B cell (primary cell): ENCODE data around the gene DSC3. TPM values are rescaled to one million over a fixed set of nuclear protein-coding genes. Genes with fewer than 3 reads are reported as not detected.

Experiments
- ATAC-seq: fragments of 200-7000 bp; cut with Tn5 transposase; one replicate; pipeline ENCODE4 v1.10.0; 2021; ENCODE audit warnings: low read depth, mild to moderate bottlenecking, moderate number of reproducible peaks, moderate library complexity
- CTCF ChIA-PET: fragments of 350-600 bp; sonication (Branson Sonifier 250); formaldehyde crosslinking; loops from one replicate; lab custom pipeline; 2021; ENCODE audit warnings: antibody characterized with exemption, inconsistent platforms; lab: Charles Lee
- POLR2A ChIA-PET: fragments of 350-600 bp; sonication (Branson Sonifier 250); formaldehyde crosslinking; loops from one replicate; lab custom pipeline; 2021; ENCODE audit warnings: antibody characterized with exemption; lab: Charles Lee
- DNase-seq: peaks from one replicate; pipeline ENCODE4 v3.0.0; 2013
- H2AFZ ChIP-seq: 2 replicates; pipeline ENCODE4 v1.6.1; 2012; ENCODE audit warnings: mild to moderate bottlenecking, low read depth, low read length; ENCODE audit not compliant: insufficient read depth, poor library complexity, severe bottlenecking
- H3K27ac ChIP-seq, 2 donors: 1 replicate in 1 of 2; 2 replicates in 1 of 2; pipeline ENCODE4 v1.5.1; 2012 to 2013; ENCODE audit warnings: low read length in 2 of 2, mild to moderate bottlenecking in 2 of 2, moderate library complexity in 1 of 2
- H3K27me3 ChIP-seq, 4 experiments: fragments of 200-600 bp in 1 of 4; sonication (generic) in 1 of 4; replicated peaks in 1 of 4; 1 replicate in 2 of 4; 2 replicates in 2 of 4; pipeline versions ENCODE4 v1.6.1 to v1.7.0; 2013 to 2016; ENCODE audit warnings: low read length in 3 of 4, mild to moderate bottlenecking in 2 of 4, mixed read lengths in 1 of 4, moderate library complexity in 1 of 4; ENCODE audit not compliant: insufficient read depth in 4 of 4, control insufficient read depth in 3 of 4; ENCODE audit errors: control extremely low read depth in 1 of 4
- H3K36me3 ChIP-seq, 2 experiments: replicated peaks in 1 of 2; 1 replicate in 1 of 2; 2 replicates in 1 of 2; pipeline versions ENCODE4 v1.6.1 to v1.7.1; 2013; ENCODE audit warnings: low read length in 1 of 2; ENCODE audit not compliant: insufficient read depth in 2 of 2, control insufficient read depth in 1 of 2; ENCODE audit errors: control extremely low read depth in 1 of 2, extremely low read depth in 1 of 2
- H3K4me1 ChIP-seq, 2 donors: fragments of 200-600 bp in 1 of 2; sonication (generic) in 1 of 2; 1 replicate in 1 of 2; 2 replicates in 1 of 2; pipeline versions ENCODE4 v1.5.1 to v1.6.1; 2013 to 2017; ENCODE audit warnings: low read length in 2 of 2; ENCODE audit not compliant: control insufficient read depth in 2 of 2, insufficient read depth in 2 of 2
- H3K4me2 ChIP-seq: replicated peaks from 2 replicates; pipeline ENCODE3; 2012; ENCODE audit warnings: mild to moderate bottlenecking, low read depth, low read length; ENCODE audit not compliant: poor library complexity, severe bottlenecking
- H3K4me3 ChIP-seq, 5 experiments: fragments of 200-600 bp in 1 of 5; sonication (generic) in 1 of 5; 1 replicate in 3 of 5; 2 replicates in 2 of 5; pipeline versions ENCODE4 v1.5.1 to v1.7.0; 2011 to 2016; ENCODE audit warnings: low read length in 4 of 5, mild to moderate bottlenecking in 4 of 5, low read depth in 2 of 5, control low read depth in 1 of 5, moderate library complexity in 1 of 5; ENCODE audit not compliant: insufficient read depth in 1 of 5; ENCODE audit errors: control extremely low read depth in 1 of 5, extremely low read depth in 1 of 5
- H3K79me2 ChIP-seq: fragments of 200-600 bp; sonication (generic); one replicate; pipeline ENCODE4 v1.6.0; 2016; ENCODE audit warnings: low read length; ENCODE audit not compliant: control insufficient read depth, insufficient read depth
- H3K9ac ChIP-seq: fragments of 200-600 bp; sonication (generic); 2 replicates; pipeline ENCODE4 v1.6.1; 2017; ENCODE audit warnings: mild to moderate bottlenecking, low read length, moderate library complexity
- H3K9me3 ChIP-seq, 3 donors: one replicate each; pipeline versions ENCODE4 v1.6.1 to v1.7.1; 2013; ENCODE audit warnings: low read length in 2 of 3; ENCODE audit not compliant: control insufficient read depth in 2 of 3, insufficient read depth in 1 of 3; ENCODE audit errors: control extremely low read depth in 1 of 3
- H4K20me1 ChIP-seq: 2 replicates; pipeline ENCODE4 v1.6.0; 2012; ENCODE audit warnings: mild to moderate bottlenecking, low read length; ENCODE audit not compliant: insufficient read depth, control insufficient read depth, poor library complexity, severe bottlenecking
- H3K27ac Mint-ChIP-seq: one replicate; pipeline ENCODE4 v1.8.0; 2021; ENCODE audit warnings: mixed read lengths
- H3K27me3 Mint-ChIP-seq: one replicate; pipeline ENCODE4 v1.8.0; 2021; ENCODE audit warnings: mixed read lengths
- H3K4me1 Mint-ChIP-seq: one replicate; pipeline ENCODE4 v1.8.0; 2021; ENCODE audit warnings: mixed read lengths
- H3K4me3 Mint-ChIP-seq: one replicate; pipeline ENCODE4 v1.8.0; 2021; ENCODE audit warnings: mixed read lengths
- H3K9me3 Mint-ChIP-seq: one replicate; pipeline ENCODE4 v1.8.0; 2022; ENCODE audit warnings: mixed read lengths; ENCODE audit not compliant: insufficient read depth
- CTCF ChIP-seq: fragments of 200-600 bp; IDR thresholded peaks from one replicate; pipeline ENCODE4 v1.8.0; 2022; ENCODE audit warnings: antibody characterized with exemption, mild to moderate bottlenecking
- EZH2 ChIP-seq: IDR thresholded peaks from 2 replicates; pipeline ENCODE4 v1.6.1; 2012; ENCODE audit warnings: borderline replicate concordance, low read depth, mild to moderate bottlenecking, moderate library complexity, low read length; ENCODE audit not compliant: insufficient read depth, poor library complexity, severe bottlenecking
- WGBS: methylation state at CpG from one replicate; pipeline ENCODE4 v1.1.5; 2013; ENCODE audit warnings: missing lambda C conversion rate; ENCODE audit not compliant: insufficient coverage; 5-methylcytosine and 5-hydroxymethylcytosine counted together
- intact Hi-C: fragments of 100-400 bp; cut with micrococcal nuclease; formaldehyde crosslinking; loops from one replicate; pipeline ENCODE4 v1.10.0; 2022
- polyA plus RNA-seq: library from polyadenylated mRNA; depleted of rRNA; stranded (reverse); fragments of >200 nt; gene quantifications from 2 replicates; pipeline ENCODE4 v1.2.3, GENCODE V29; 2012
- total RNA-seq, 2 donors: library from RNA; stranded (reverse); fragments of 120-200 nt in 1 of 2; gene quantifications; 1 replicate in 1 of 2; 2 replicates in 1 of 2; pipeline versions ENCODE4 v1.2.3 to v1.2.4, GENCODE V29; 2013 to 2022

DSC3 gene
- total and polyA plus RNA-seq, 2 donors (not counting 1 experiment from before 2014, with no cell fraction given): not detected

GRCh38 chr18:30992231-30992630 lies 50.3 kb downstream of the DSC3 start:
- H3K4me2 ChIP-seq: no peak overlapping the region
- no peak overlapping the region for H3K4me3 Mint-ChIP-seq
- H4K20me1 ChIP-seq: no peaks in the 10 kb centered on the region
- H3K9me3 Mint-ChIP-seq: peaks cover 3% of the 10 kb centered on the region
- CTCF ChIA-PET: no interaction called here
- H3K27me3 Mint-ChIP-seq: no peaks in the 10 kb centered on the region
- H3K4me3 ChIP-seq: no peak overlapping the region
- H3K27ac Mint-ChIP-seq: no peak overlapping the region
- H3K27ac ChIP-seq: no peak overlapping the region
- no peaks in the 10 kb centered on the region for H3K79me2 ChIP-seq
- TF ChIP-seq EZH2: no peak
- TF ChIP-seq CTCF: no peak
- H3K4me1 Mint-ChIP-seq: no peaks in the 10 kb centered on the region
- ATAC-seq: no peak
- 100% methylated on average over 2 of the region's 2 CpGs for WGBS
- no peaks in the 10 kb centered on the region for H3K36me3 ChIP-seq
- intact Hi-C loops: no loop called here
- no peaks in the 10 kb centered on the region for H3K4me1 ChIP-seq
- POLR2A ChIA-PET: no interaction called here
- H3K9ac ChIP-seq: no peak overlapping the region
- no peaks in the 10 kb centered on the region for H3K27me3 ChIP-seq
- no peak for DNase-seq
- no peaks in the 10 kb centered on the region for H3K9me3 ChIP-seq
- H2AFZ ChIP-seq: no peak overlapping the region

- CTCF ChIA-PET: no interaction called here
- 64% methylated on average over 2 of the region's 5 CpGs for WGBS
- H2AFZ ChIP-seq: no peak overlapping the region
Observed at GRCh38 chr18:30991397-30991796, 51.1 kb downstream of the DSC3 start.

More at GRCh38 chr18:30991397-30991796, 51.1 kb downstream of the DSC3 start:
- DNase-seq: no peak
- H3K27ac ChIP-seq: no peak overlapping the region
- no peak for ATAC-seq
- H3K9me3 ChIP-seq: no peaks in the 10 kb centered on the region
- H3K4me1 Mint-ChIP-seq: no peaks in the 10 kb centered on the region
- H3K4me3 ChIP-seq: no peak overlapping the region
- no peak overlapping the region for H3K9ac ChIP-seq
- H3K27me3 Mint-ChIP-seq: no peaks in the 10 kb centered on the region
- H4K20me1 ChIP-seq: no peaks in the 10 kb centered on the region
- no peak overlapping the region for H3K4me2 ChIP-seq
- intact Hi-C loops: no loop called here
- H3K4me3 Mint-ChIP-seq: no peak overlapping the region
- no peaks in the 10 kb centered on the region for H3K27me3 ChIP-seq
- TF ChIP-seq CTCF (no peak), EZH2 (no peak)
- H3K27ac Mint-ChIP-seq: no peak overlapping the region
- POLR2A ChIA-PET: no interaction called here
- peaks cover 3% of the 10 kb centered on the region for H3K9me3 Mint-ChIP-seq
- no peaks in the 10 kb centered on the region for H3K79me2 ChIP-seq
- H3K36me3 ChIP-seq: no peaks in the 10 kb centered on the region
- H3K4me1 ChIP-seq: no peaks in the 10 kb centered on the region
